ENCODE measurements around the gene PTPRD.

Gene PTPRD

GRCh38 chr9:8888591-8888990, 1724.2 kb downstream of the PTPRD start:
- Mint-ChIP-seq H3K36me3 (no peaks in the 10 kb centered on the region), H3K4me1 (no peaks in the 10 kb centered on the region)

GRCh38 chr9:8887369-8887768, 1725.4 kb downstream of the PTPRD start:
- Mint-ChIP-seq H3K36me3 (no peaks in the 10 kb centered on the region), H3K27me3 (no peaks in the 10 kb centered on the region), H3K4me3 (no peak overlapping the region), H3K4me1 (no peaks in the 10 kb centered on the region), H3K27ac (no peak overlapping the region), H3K9me3 (no peaks in the 10 kb centered on the region)
- no peak for ATAC-seq

More at GRCh38 chr9:8888591-8888990, 1724.2 kb downstream of the PTPRD start:
- no peaks in the 10 kb centered on the region for H3K27me3 Mint-ChIP-seq
- no peak overlapping the region for H3K4me3 Mint-ChIP-seq
- ATAC-seq: no peak
- H3K27ac Mint-ChIP-seq: no peak overlapping the region
- no peaks in the 10 kb centered on the region for H3K9me3 Mint-ChIP-seq

GRCh38 chr9:8883321-8883720, 1729.5 kb downstream of the PTPRD start:
- Mint-ChIP-seq H3K4me1 (no peaks in the 10 kb centered on the region), H3K9me3 (no peaks in the 10 kb centered on the region), H3K27ac (no peak overlapping the region), H3K4me3 (no peak overlapping the region), H3K36me3 (no peaks in the 10 kb centered on the region), H3K27me3 (no peaks in the 10 kb centered on the region)
- no peak for ATAC-seq

- Mint-ChIP-seq H3K36me3 (no peaks in the 10 kb centered on the region), H3K4me3 (no peak overlapping the region), H3K27me3 (no peaks in the 10 kb centered on the region), H3K27ac (no peak overlapping the region), H3K4me1 (no peaks in the 10 kb centered on the region), H3K9me3 (no peaks in the 10 kb centered on the region)
- ATAC-seq: no peak
These were observed 1732.7 kb downstream of the PTPRD start for GRCh38 chr9:8880060-8880459.

- no peaks in the 10 kb centered on the region for H3K27me3 Mint-ChIP-seq
- H3K4me1 Mint-ChIP-seq: no peaks in the 10 kb centered on the region
- no peak overlapping the region for H3K4me3 Mint-ChIP-seq
- no peak overlapping the region for H3K27ac Mint-ChIP-seq
- H3K36me3 Mint-ChIP-seq: no peaks in the 10 kb centered on the region
- no peaks in the 10 kb centered on the region for H3K9me3 Mint-ChIP-seq
- ATAC-seq: no peak
These were observed 1733.5 kb downstream of the PTPRD start for GRCh38 chr9:8879284-8879683.

- no peaks in the 10 kb centered on the region for H3K4me1 Mint-ChIP-seq
- no peaks in the 10 kb centered on the region for H3K36me3 Mint-ChIP-seq
- H3K4me3 Mint-ChIP-seq: no peak overlapping the region
- H3K27me3 Mint-ChIP-seq: no peaks in the 10 kb centered on the region
- H3K27ac Mint-ChIP-seq: no peak overlapping the region
- no peak for ATAC-seq
- no peaks in the 10 kb centered on the region for H3K9me3 Mint-ChIP-seq
These were observed 1734.9 kb downstream of the PTPRD start for GRCh38 chr9:8877753-8878494.

- Mint-ChIP-seq H3K27me3 (no peaks in the 10 kb centered on the region), H3K27ac (no peak overlapping the region), H3K36me3 (no peaks in the 10 kb centered on the region), H3K4me1 (no peaks in the 10 kb centered on the region), H3K9me3 (no peaks in the 10 kb centered on the region), H3K4me3 (no peak overlapping the region)
- ATAC-seq: no peak
These were observed 1736.5 kb downstream of the PTPRD start for GRCh38 chr9:8876303-8876702.

- Mint-ChIP-seq H3K27me3 (no peaks in the 10 kb centered on the region), H3K36me3 (no peaks in the 10 kb centered on the region), H3K4me3 (no peak overlapping the region), H3K27ac (no peak overlapping the region), H3K4me1 (no peaks in the 10 kb centered on the region), H3K9me3 (no peaks in the 10 kb centered on the region)
- no peak for ATAC-seq
These were observed 1738.3 kb downstream of the PTPRD start for GRCh38 chr9:8874482-8874881.

- ATAC-seq: no peak
- Mint-ChIP-seq H3K27me3 (no peaks in the 10 kb centered on the region), H3K27ac (no peak overlapping the region), H3K4me1 (no peaks in the 10 kb centered on the region), H3K4me3 (no peak overlapping the region), H3K9me3 (no peaks in the 10 kb centered on the region), H3K36me3 (no peaks in the 10 kb centered on the region)
These were observed 1740.0 kb downstream of the PTPRD start for GRCh38 chr9:8872802-8873201.

GRCh38 chr9:8871796-8872445, 1740.9 kb downstream of the PTPRD start:
- H3K27me3 Mint-ChIP-seq: no peaks in the 10 kb centered on the region
- no peak overlapping the region for H3K27ac Mint-ChIP-seq
- no peaks in the 10 kb centered on the region for H3K4me1 Mint-ChIP-seq
- H3K4me3 Mint-ChIP-seq: no peak overlapping the region
- no peaks in the 10 kb centered on the region for H3K9me3 Mint-ChIP-seq
- no peak for ATAC-seq
- no peaks in the 10 kb centered on the region for H3K36me3 Mint-ChIP-seq

GRCh38 chr9:8871396-8871795, 1741.4 kb downstream of the PTPRD start:
- no peak for ATAC-seq
- no peaks in the 10 kb centered on the region for H3K4me1 Mint-ChIP-seq
- no peaks in the 10 kb centered on the region for H3K9me3 Mint-ChIP-seq
- no peaks in the 10 kb centered on the region for H3K36me3 Mint-ChIP-seq
- no peak overlapping the region for H3K27ac Mint-ChIP-seq
- no peaks in the 10 kb centered on the region for H3K27me3 Mint-ChIP-seq
- H3K4me3 Mint-ChIP-seq: no peak overlapping the region

GRCh38 chr9:8869812-8870211, 1743.0 kb downstream of the PTPRD start:
- Mint-ChIP-seq H3K4me1 (no peaks in the 10 kb centered on the region), H3K27ac (no peak overlapping the region), H3K9me3 (no peaks in the 10 kb centered on the region), H3K27me3 (no peaks in the 10 kb centered on the region), H3K36me3 (no peaks in the 10 kb centered on the region), H3K4me3 (no peak overlapping the region)
- no peak for ATAC-seq

GRCh38 chr9:8868632-8869031, 1744.2 kb downstream of the PTPRD start:
- Mint-ChIP-seq H3K27ac (no peak overlapping the region), H3K4me3 (no peak overlapping the region), H3K4me1 (no peaks in the 10 kb centered on the region), H3K27me3 (no peaks in the 10 kb centered on the region), H3K9me3 (no peaks in the 10 kb centered on the region), H3K36me3 (no peaks in the 10 kb centered on the region)
- ATAC-seq: no peak

- Mint-ChIP-seq H3K4me3 (no peak overlapping the region), H3K36me3 (no peaks in the 10 kb centered on the region), H3K27me3 (no peaks in the 10 kb centered on the region), H3K27ac (no peak overlapping the region), H3K9me3 (no peaks in the 10 kb centered on the region), H3K4me1 (no peaks in the 10 kb centered on the region)
- ATAC-seq: no peak
These were observed 1745.7 kb downstream of the PTPRD start for GRCh38 chr9:8867148-8867547.

- ATAC-seq: no peak
- H3K27me3 Mint-ChIP-seq: peaks cover 8% of the 10 kb centered on the region
- no peak overlapping the region for H3K4me3 Mint-ChIP-seq
- no peaks in the 10 kb centered on the region for H3K36me3 Mint-ChIP-seq
- no peak overlapping the region for H3K27ac Mint-ChIP-seq
- no peaks in the 10 kb centered on the region for H3K9me3 Mint-ChIP-seq
- no peaks in the 10 kb centered on the region for H3K4me1 Mint-ChIP-seq
These were observed 1748.3 kb downstream of the PTPRD start for GRCh38 chr9:8864545-8864896.

GRCh38 chr9:8863886-8864544, 1748.8 kb downstream of the PTPRD start:
- H3K36me3 Mint-ChIP-seq: no peaks in the 10 kb centered on the region

More at GRCh38 chr9:8863886-8864544, 1748.8 kb downstream of the PTPRD start:
- ATAC-seq: no peak
- no peak overlapping the region for H3K4me3 Mint-ChIP-seq
- no peaks in the 10 kb centered on the region for H3K4me1 Mint-ChIP-seq
- peaks cover 13% of the 10 kb centered on the region for H3K27me3 Mint-ChIP-seq
- H3K9me3 Mint-ChIP-seq: no peaks in the 10 kb centered on the region
- H3K27ac Mint-ChIP-seq: no peak overlapping the region
